Stimulated activated CD8-positive, alpha-beta memory T cell treated with anti-CD3 and anti-CD28 coated beads, Interleukin-15, amount 100 ng/mL, for 48 hours (primary cell): ENCODE results near the gene ZNF511.
A peak's percentile ranks its signal among the peaks of the same experiment; 100 is the strongest.

Experiments used
- DNase-seq, 2 donors: peaks; one replicate each; pipeline ENCODE4 v3.0.0-alpha.2; 2020; ENCODE audit warnings: low read depth in 2 of 2

The ZNF511 gene

DNA sequence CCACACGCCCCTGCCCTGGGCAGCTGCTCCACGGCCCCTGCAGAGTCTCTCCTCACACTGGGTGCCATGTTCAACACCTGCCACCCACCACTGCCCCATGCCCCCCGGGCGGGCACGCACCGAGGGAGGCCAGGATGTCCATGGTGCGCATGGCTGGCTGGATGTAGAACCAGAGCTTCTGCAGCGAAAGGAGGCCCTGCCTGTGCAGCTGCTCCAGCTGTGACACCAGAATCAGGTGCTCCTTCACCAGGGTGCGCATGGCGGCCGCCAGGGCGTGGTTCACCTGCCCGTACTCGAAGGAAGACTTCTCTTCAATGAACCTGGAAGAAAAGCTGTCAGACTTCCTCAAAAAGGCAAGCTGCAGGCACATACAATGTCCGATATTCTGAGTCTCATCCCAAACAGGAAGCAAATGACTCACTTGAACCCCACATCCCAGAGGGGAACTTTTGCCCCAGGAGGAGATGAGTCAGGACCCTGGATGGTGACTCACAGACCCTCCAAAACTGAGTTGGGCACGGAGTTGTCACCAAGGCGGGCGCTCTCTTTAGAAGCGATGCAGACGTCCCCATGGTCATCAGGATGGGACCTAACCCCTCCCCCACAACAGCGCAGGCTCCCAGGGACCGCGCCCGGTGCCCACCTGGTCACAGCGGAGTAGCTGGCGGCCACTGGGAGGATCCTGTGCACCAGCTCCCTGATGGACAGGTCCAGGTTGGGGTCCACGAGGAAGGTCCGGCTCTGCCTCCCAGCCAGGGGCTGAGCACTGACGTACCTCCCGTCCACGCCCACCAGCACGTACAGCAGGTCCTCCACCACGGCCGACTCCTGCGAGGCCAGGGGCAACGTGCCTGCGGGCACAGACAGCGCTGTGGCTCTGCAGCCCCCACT, 15.6 kb upstream of the ZNF511 start:
- no peak for DNase-seq

GRCh38 chr10:133293810-133294119, 14.9 kb upstream of the ZNF511 start:
- no peak for DNase-seq

- DNase-seq: no peak
Observed at GRCh38 chr10:133294189-133294588, 14.5 kb upstream of the ZNF511 start.

DNA sequence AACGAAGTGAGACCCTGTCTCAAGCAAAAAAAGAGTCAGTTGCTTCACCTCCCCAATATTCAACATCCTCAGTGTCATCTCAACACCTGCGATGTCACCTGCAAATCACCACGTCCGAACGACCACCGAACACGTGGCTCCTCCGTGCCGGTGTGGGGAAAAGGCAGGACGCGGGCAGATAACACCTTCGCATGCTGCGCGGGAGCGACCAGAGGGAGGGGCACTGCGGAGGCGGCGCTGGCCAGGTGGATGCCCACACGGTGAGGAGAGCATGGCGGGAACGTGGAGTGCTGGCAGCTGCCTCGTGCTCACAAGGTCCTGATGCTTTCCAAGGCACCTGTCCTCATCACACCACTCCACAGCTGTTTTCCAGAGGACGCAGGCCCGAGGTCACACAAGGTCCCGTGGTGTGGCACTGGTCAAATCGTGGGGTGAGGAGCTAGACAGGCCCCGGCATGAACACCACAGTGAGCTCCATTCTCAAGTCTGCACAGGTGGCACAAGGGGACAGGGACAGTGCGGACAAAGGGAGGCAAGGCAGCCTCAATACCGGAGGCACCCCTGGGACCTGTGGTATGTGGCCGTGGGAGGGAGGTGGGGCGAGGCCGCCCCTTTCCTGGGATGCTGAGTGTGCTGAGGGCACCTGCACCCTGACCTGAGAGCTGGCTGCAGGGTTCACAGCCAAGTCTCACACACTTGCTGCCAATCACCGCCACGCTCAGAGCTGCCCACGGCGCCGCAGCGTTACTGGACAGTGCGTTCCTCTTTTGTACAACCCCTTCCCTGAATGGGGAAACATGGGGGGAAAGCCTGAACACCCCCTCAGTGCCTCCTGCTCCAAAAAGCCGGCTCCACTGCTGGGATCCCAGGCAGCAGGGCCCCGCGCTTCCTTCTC, 13.0 kb upstream of the ZNF511 start:
- DNase-seq: no peak

DNA sequence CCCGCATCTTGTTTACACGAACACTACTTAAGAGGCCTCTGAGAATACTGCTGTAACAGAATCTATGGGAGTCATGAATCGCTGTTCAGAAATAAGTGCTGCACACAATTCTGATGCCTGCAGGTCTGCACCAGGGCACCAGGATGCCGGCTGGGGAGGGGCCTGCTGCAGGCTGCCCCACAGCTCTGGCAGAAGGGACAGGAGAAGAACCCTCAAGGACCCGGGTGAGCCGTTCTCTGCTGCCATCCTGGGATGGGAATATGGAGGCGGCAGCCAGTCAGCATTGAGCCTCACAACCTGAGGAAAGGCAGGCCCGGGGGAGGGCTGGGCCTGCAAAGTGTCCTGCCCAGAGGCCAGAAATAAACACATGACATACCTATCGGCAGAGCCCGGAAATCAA, 11.2 kb upstream of the ZNF511 start:
- no peak for DNase-seq

GRCh38 chr10:133298466-133298865, 10.2 kb upstream of the ZNF511 start:
- no peak for DNase-seq

GRCh38 chr10:133299224-133299623, 9.5 kb upstream of the ZNF511 start:
- no peak for DNase-seq

DNA sequence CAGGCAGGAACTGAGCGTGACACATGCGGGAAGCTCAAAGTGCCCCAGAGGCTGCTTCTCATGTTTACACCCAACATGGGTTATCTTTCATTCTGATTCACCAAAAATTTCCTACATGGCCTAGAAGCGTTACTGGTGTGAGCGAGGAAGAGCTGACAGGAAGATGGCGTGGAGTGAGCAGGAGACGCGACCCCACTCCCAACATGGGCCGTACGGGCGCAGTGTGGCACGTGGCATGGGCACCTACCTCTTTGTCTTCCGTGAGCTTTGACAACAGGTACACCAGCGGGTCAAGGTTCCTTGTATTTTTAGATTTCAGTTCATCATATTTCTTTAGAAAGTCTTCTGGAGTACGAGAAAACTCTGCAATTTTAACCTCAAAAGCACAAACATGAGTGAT, 9.0 kb upstream of the ZNF511 start:
- DNase-seq: no peak

- no peak for DNase-seq
Observed at GRCh38 chr10:133302230-133302629, 6.5 kb upstream of the ZNF511 start.

GRCh38 chr10:133303206-133303605, 5.5 kb upstream of the ZNF511 start:
- DNase-seq: no peak

- no peak for DNase-seq
Observed at GRCh38 chr10:133306097-133306476, 2.6 kb upstream of the ZNF511 start.

DNA sequence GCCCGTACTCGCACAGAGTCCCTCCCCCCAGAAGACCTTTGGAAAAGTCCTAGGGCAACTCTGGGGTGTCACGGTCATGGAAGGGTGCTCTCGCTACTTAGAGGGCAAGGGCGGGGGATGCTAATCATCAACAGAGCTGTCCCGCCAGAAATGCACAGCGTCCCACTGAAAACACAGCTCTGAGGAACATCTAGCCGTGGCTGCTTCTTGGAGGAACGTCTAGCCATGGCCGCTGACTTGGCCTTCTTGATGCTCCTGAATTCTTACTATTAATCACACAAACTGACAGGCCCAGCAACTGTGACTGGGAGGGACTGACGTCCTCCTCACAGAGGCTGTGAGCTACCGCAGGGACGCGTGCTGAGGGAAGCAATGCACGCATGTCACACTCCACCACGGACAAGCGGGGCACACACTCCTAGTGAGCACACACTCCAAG, 1.8 kb upstream of the ZNF511 start:
- DNase-seq: no peak

DNA sequence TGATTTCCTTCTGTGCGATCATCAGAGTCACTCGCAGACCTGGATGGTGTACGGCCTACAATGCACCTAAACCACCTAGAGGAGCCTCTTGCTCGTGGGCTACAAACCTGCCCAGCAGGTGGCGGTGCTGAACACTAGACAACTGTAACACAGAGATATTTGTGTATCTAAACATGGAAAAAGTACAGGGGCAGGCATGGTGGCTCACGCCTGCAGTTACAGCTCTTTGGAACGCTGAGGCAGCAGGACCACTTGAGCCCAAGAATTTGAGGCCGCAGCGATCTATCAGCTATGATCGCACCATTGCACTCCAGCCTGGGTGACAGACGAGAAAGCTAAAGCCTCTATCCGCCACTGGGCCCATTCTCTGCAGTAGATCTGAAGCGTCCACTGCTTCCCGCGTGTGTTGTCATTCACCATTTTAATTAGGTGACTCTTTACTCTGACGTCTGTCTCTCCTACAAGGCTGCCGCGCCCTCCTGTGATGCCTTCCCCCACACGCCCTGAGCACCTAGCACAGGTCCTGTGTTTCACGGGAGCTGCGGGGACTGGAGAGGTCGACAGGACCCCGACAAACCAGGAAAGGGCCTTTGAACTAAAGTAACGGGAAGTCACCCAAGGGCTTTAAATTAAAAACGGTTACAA, 816 bp upstream of the ZNF511 start:
- peak; percentile 66 to 75 for DNase-seq

DNA sequence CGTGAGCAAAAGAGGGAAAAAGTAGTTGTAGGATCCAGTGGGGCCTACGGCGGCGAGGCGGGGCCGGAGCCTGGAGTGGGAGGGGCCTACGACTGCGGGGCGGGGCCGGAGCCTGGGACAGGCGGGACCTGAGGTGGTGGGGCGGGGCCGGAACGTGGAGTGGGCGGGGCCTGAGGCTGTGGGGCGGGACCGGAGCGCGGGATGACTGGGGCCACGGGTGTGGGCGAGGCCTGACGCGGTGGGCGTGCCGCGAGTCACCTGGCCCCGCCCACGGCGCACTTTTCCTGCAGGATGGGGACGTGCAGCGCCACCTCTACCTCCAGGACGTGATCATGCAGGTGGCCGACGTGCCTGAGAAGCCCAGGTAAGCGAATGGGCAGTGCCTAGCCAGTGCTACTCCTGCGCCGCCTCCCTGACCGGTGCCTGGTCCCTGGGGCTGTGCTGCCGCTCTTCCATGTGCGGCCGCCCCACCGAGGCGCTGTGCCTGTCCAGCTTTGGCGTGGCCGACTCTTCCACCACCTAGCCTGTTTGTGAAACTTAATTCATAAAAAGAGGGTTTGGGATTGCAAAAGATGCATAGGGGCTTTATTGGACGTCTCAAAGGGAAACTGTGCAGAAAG, 496 bp downstream of the ZNF511 start:
- peak; percentile 80 for DNase-seq

GRCh38 chr10:133309720-133310398, 1.1 kb downstream of the ZNF511 start:
- no peak for DNase-seq

- DNase-seq: no peak
Observed at GRCh38 chr10:133310399-133310755, 1.7 kb downstream of the ZNF511 start.

DNA sequence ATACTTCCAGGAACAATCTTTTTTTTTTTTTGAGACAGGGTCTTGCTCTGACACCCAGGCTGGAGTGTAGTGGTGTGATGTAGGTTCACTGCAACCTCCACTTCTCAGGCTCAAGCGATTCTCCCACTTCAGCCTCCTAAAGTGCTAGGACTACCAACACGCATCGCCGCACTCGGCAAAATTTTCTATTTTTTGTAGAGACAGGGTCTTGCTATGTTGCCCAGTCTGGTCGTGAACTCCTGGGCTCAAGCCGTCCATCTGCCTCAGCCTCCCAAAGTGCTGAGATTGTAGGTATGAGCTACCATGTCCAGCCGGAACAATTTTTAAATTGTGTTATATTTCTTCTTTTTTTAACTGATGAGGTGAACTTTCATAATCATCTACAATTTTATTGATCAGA, 2.1 kb downstream of the ZNF511 start:
- no peak for DNase-seq

DNA sequence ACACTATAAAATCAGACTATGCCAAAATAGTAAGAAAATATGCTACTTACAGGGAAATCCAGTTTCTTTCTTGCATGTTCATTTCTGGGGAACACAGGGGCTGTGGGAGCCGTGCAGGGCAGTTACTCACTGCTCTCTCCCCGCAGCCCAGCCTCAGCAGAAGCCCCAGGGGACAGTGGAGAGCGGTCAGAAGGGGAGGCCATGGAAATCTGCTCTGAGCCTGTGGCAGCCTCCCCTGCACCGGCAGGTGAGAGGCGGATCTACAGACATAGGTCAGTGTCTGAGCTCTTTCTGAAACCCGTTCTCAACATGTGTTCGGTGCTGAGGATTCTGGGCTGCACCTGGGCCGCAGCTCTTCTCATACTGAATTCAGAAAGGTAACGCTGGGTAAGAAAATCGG, 2.9 kb downstream of the ZNF511 start:
- DNase-seq: no peak

DNA sequence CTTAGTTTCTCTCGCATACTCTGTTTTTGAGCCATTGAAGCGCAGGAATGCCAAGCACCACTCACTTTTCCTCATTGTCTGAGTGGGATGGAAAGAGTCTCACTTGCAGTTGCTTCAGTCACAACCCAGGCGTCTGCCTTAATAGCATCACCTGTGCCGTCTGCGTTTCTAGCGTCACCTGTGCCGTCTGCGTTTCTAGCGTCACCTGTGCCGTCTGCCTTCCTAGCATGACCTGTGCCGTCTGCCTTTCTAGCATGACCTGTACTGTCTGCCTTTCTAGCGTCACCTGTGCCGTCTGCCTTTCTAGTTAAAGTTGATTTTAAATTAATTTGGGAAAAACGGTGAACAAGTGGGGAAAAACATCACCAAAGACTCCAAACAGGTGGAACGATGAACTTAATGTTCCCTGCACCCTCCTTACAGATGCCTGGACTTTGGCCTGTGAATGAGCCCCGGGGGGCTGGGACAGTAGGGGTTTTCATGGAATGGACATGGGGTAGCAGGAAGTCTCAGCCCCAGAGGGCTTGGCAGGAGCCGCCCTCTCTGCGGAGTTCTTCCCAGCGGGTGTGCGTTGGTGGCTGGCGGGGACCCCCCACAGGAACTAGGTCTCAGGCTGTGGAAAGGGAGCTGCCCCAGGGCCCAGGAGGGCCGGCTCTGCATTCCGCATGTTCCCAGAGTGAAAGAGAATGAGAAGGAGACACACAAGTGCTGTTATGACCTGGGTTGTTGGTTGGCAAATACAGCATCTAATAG, 3.5 kb downstream of the ZNF511 start:
- no peak for DNase-seq

- DNase-seq: no peak
Observed at GRCh38 chr10:133312769-133313145, 4.0 kb downstream of the ZNF511 start.

GRCh38 chr10:133313192-133313591, 4.5 kb downstream of the ZNF511 start:
- no peak for DNase-seq
